ENCODE measurements around the gene FHIT. TPM values are rescaled to one million over a fixed set of nuclear protein-coding genes. Genes with fewer than 3 reads are reported as not detected.
A peak's percentile ranks its signal among the peaks of the same experiment; 100 is the strongest.

Gene FHIT
- total and polyA plus RNA-seq, 4 donors: 2.1 to 14.7 (median 6.6) TPM

- no peak for DNase-seq (ENCODE audit: low spot score)
- WGBS: 83% methylated on average over 2 of the region's 2 CpGs
- Histone ChIP-seq H3K27me3 (ENCODE audit: control insufficient read depth in 4 of 4, insufficient read depth in 4 of 4, low read length in 3 of 4) (no peaks in the 10 kb centered on the region), H3K4me3 (ENCODE audit: low read depth in 1 of 3, low read length in 3 of 3) (no peak overlapping the region), H3K4me1 (ENCODE audit: control insufficient read depth in 4 of 4, insufficient read depth in 4 of 4, low read length in 3 of 4) (no peaks in the 10 kb centered on the region), H3K27ac (ENCODE audit: low read depth in 1 of 2, low read length in 2 of 2) (no peak overlapping the region), H3K9me3 (ENCODE audit: control insufficient read depth in 4 of 4, low read length in 3 of 4) (no peaks in the 10 kb centered on the region), H3K9ac (ENCODE audit: low read depth in 1 of 2, low read length in 2 of 2) (no peak overlapping the region), H3K36me3 (ENCODE audit: control insufficient read depth in 4 of 4, insufficient read depth in 3 of 4, low read depth in 1 of 4, low read length in 3 of 4) (no peaks in the 10 kb centered on the region)
- TF ChIP-seq ZBTB33 (IDR thresholded peaks at IDR 0.05) (no peak), TAF1 (conservative IDR thresholded peaks at IDR 0.05) (no peak), FOXA1 (IDR thresholded peaks at IDR 0.05) (no peak), JUND (IDR thresholded peaks at IDR 0.05) (no peak), GABPA (IDR thresholded peaks at IDR 0.05 in 1 of 2, conservative IDR thresholded peaks at IDR 0.05 in 1 of 2) (no peak)
Observed at GRCh38 chr3:61300786-61301185, 49.5 kb upstream of the FHIT start.

DNA sequence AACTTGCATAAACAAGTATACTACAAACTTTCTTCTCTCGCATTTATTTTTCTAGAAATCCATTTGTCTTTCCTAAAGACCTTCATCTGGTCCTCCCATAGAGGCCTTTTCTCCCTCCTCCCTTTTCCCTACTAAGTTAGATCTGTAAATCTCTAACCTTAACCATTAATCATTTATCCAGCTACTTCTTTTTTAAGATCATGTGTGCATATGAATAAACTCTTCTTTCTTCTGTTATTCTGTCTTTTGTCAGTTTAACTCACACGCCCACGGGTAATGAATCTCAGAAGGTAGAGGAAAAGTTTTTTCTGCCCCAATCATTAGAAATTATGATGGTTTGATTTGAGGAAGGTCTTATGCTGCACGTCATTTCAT is 48.7 kb upstream of the FHIT start:
- H3K4me1 ChIP-seq (ENCODE audit: control insufficient read depth in 4 of 4, insufficient read depth in 4 of 4, low read length in 3 of 4): no peaks in the 10 kb centered on the region
- 84% methylated on average over 4 of the region's 4 CpGs for WGBS
- no peaks in the 10 kb centered on the region for H3K36me3 ChIP-seq (ENCODE audit: control insufficient read depth in 4 of 4, insufficient read depth in 3 of 4, low read depth in 1 of 4, low read length in 3 of 4)
- TF ChIP-seq SP1 (IDR thresholded peaks at IDR 0.05) (no peak), GABPA (IDR thresholded peaks at IDR 0.05 in 1 of 2, conservative IDR thresholded peaks at IDR 0.05 in 1 of 2) (no peak), EGR1 (IDR thresholded peaks at IDR 0.05; ENCODE audit: low read depth in 2 of 2) (no peak), RAD21 (IDR thresholded peaks at IDR 0.05) (no peak), NR2F2 (IDR thresholded peaks at IDR 0.05) (no peak), FOXA1 (IDR thresholded peaks at IDR 0.05) (no peak), RXRA (IDR thresholded peaks at IDR 0.05) (no peak), JUND (IDR thresholded peaks at IDR 0.05) (no peak)
- TF ChIP-seq, protein P1, sequence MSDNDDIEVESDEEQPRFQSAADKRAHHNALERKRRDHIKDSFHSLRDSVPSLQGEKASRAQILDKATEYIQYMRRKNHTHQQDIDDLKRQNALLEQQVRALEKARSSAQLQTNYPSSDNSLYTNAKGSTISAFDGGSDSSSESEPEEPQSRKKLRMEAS (IDR thresholded peaks at IDR 0.05): no peak
- TF ChIP-seq, protein P2, sequence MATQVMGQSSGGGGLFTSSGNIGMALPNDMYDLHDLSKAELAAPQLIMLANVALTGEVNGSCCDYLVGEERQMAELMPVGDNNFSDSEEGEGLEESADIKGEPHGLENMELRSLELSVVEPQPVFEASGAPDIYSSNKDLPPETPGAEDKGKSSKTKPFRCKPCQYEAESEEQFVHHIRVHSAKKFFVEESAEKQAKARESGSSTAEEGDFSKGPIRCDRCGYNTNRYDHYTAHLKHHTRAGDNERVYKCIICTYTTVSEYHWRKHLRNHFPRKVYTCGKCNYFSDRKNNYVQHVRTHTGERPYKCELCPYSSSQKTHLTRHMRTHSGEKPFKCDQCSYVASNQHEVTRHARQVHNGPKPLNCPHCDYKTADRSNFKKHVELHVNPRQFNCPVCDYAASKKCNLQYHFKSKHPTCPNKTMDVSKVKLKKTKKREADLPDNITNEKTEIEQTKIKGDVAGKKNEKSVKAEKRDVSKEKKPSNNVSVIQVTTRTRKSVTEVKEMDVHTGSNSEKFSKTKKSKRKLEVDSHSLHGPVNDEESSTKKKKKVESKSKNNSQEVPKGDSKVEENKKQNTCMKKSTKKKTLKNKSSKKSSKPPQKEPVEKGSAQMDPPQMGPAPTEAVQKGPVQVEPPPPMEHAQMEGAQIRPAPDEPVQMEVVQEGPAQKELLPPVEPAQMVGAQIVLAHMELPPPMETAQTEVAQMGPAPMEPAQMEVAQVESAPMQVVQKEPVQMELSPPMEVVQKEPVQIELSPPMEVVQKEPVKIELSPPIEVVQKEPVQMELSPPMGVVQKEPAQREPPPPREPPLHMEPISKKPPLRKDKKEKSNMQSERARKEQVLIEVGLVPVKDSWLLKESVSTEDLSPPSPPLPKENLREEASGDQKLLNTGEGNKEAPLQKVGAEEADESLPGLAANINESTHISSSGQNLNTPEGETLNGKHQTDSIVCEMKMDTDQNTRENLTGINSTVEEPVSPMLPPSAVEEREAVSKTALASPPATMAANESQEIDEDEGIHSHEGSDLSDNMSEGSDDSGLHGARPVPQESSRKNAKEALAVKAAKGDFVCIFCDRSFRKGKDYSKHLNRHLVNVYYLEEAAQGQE (IDR thresholded peaks at IDR 0.05): no peak
- H3K27ac ChIP-seq (ENCODE audit: low read depth in 1 of 2, low read length in 2 of 2): no peak overlapping the region
- no peak overlapping the region for H3K4me3 ChIP-seq (ENCODE audit: low read depth in 1 of 3, low read length in 3 of 3)
- no peaks in the 10 kb centered on the region for H3K27me3 ChIP-seq (ENCODE audit: control insufficient read depth in 4 of 4, insufficient read depth in 4 of 4, low read length in 3 of 4)
- H3K9me3 ChIP-seq (ENCODE audit: control insufficient read depth in 4 of 4, low read length in 3 of 4): no peaks in the 10 kb centered on the region
- no peak for DNase-seq (ENCODE audit: low spot score)
- H3K9ac ChIP-seq (ENCODE audit: low read depth in 1 of 2, low read length in 2 of 2): no peak overlapping the region

DNA sequence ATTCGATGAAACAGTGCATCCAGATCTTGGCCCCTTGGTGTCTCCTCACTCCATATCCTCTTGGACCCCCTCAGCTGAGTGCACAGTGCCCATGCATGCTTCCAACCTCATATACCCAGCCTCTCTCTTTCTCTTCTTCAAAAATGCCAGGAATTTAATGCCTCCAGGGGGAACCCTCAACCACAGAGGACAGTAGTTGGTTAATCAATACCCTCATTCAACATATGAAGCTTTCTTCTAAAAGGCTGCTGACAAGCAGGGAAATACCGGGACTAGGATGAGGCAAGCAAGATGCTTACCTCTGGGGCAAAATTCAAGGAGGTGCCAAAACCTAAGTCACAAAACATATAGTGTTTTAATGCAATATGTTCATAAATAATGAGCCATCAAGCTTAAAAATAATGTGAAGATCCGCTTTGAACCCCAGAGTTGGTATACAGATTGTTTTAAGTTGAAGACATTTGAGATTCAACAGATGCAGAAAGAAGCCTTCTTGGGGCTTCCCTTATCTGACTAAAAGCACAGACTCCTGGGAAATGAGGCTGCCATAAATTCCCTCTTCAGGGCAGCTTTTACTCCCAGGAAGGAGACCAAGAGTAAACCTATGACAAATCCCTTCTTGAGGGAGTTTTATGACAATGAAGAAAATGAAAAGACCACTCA is 48.2 kb upstream of the FHIT start:
- no peak for DNase-seq (ENCODE audit: low spot score)
- Histone ChIP-seq H3K27me3 (ENCODE audit: control insufficient read depth in 4 of 4, insufficient read depth in 4 of 4, low read length in 3 of 4) (no peaks in the 10 kb centered on the region), H3K4me1 (ENCODE audit: control insufficient read depth in 4 of 4, insufficient read depth in 4 of 4, low read length in 3 of 4) (no peaks in the 10 kb centered on the region), H3K9me3 (ENCODE audit: control insufficient read depth in 4 of 4, low read length in 3 of 4) (no peaks in the 10 kb centered on the region), H3K27ac (ENCODE audit: low read depth in 1 of 2, low read length in 2 of 2) (no peak overlapping the region), H3K4me3 (ENCODE audit: low read depth in 1 of 3, low read length in 3 of 3) (no peak overlapping the region), H3K9ac (ENCODE audit: low read depth in 1 of 2, low read length in 2 of 2) (no peak overlapping the region), H3K36me3 (ENCODE audit: control insufficient read depth in 4 of 4, insufficient read depth in 3 of 4, low read depth in 1 of 4, low read length in 3 of 4) (no peaks in the 10 kb centered on the region)
- WGBS: 76% methylated on average over 3 of the region's 3 CpGs
- TF ChIP-seq, protein P2 (IDR thresholded peaks at IDR 0.05): no peak
- TF ChIP-seq EGR1 (IDR thresholded peaks at IDR 0.05; ENCODE audit: low read depth in 2 of 2) (no peak), GABPA (IDR thresholded peaks at IDR 0.05 in 1 of 2, conservative IDR thresholded peaks at IDR 0.05 in 1 of 2) (no peak), RAD21 (IDR thresholded peaks at IDR 0.05) (peak in 1 of 2 donors; percentile 25), SP1 (IDR thresholded peaks at IDR 0.05) (no peak), FOXA2 (IDR thresholded peaks at IDR 0.05) (no peak)
- TF ChIP-seq, protein P1 (IDR thresholded peaks at IDR 0.05): no peak
- TF ChIP-seq, protein P3, sequence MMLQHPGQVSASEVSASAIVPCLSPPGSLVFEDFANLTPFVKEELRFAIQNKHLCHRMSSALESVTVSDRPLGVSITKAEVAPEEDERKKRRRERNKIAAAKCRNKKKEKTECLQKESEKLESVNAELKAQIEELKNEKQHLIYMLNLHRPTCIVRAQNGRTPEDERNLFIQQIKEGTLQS (IDR thresholded peaks at IDR 0.05): no peak

Data from liver (tissue), 9 donors.